ENCODE measurements around the gene ARPC2. TPM values are rescaled to one million over a fixed set of nuclear protein-coding genes. Genes with fewer than 3 reads are reported as not detected.

The ARPC2 gene
- total RNA-seq, 1 donor from 2014 or later: 135 TPM

- H3K27ac ChIP-seq (replicated peaks): peak overlapping the region; percentile 97
- H3K36me3 ChIP-seq: no peaks in the 10 kb centered on the region
- no peak for TF ChIP-seq CTCF (IDR thresholded peaks at IDR 0.05; ENCODE audit: borderline replicate concordance)
- H3K9me3 ChIP-seq (replicated peaks): no peaks in the 10 kb centered on the region
- peak overlapping the region; percentile 96 for H3K4me3 ChIP-seq
- H3K27me3 ChIP-seq (ENCODE audit: low read depth): no peaks in the 10 kb centered on the region
- DNase-seq: peak; percentile 54
- intact Hi-C loops (cut with micrococcal nuclease): no loop called here
- peaks cover 66% of the 10 kb centered on the region for H3K4me1 ChIP-seq
Observed at GRCh38 chr2:218217360-218218267, 625 bp downstream of the ARPC2 start.

GRCh38 chr2:218218268-218219185 is 1.5 kb downstream of the ARPC2 start:
- no peaks in the 10 kb centered on the region for H3K9me3 ChIP-seq (replicated peaks)
- H3K27ac ChIP-seq (replicated peaks): peak overlapping the region; percentile 97
- no peak for TF ChIP-seq CTCF (IDR thresholded peaks at IDR 0.05; ENCODE audit: borderline replicate concordance)
- no peaks in the 10 kb centered on the region for H3K27me3 ChIP-seq (ENCODE audit: low read depth)
- intact Hi-C loops (cut with micrococcal nuclease): no loop called here
- peak overlapping the region; percentile 96 for H3K4me3 ChIP-seq
- DNase-seq: no peak
- H3K36me3 ChIP-seq: no peaks in the 10 kb centered on the region
- H3K4me1 ChIP-seq: peaks cover 75% of the 10 kb centered on the region

- no peak for DNase-seq
- H3K27me3 ChIP-seq (ENCODE audit: low read depth): no peaks in the 10 kb centered on the region
- intact Hi-C loops (cut with micrococcal nuclease): no loop called here
- no peak overlapping the region for H3K27ac ChIP-seq (replicated peaks)
- H3K4me3 ChIP-seq: peak overlapping the region; percentile 96
- TF ChIP-seq CTCF (IDR thresholded peaks at IDR 0.05; ENCODE audit: borderline replicate concordance): no peak
- no peaks in the 10 kb centered on the region for H3K9me3 ChIP-seq (replicated peaks)
- H3K36me3 ChIP-seq: peaks cover 8% of the 10 kb centered on the region
- H3K4me1 ChIP-seq: peaks cover 88% of the 10 kb centered on the region
Observed at GRCh38 chr2:218219934-218220333, 2.9 kb downstream of the ARPC2 start.

GRCh38 chr2:218221000-218221399 is 4.0 kb downstream of the ARPC2 start:
- peaks cover 18% of the 10 kb centered on the region for H3K36me3 ChIP-seq
- TF ChIP-seq CTCF (IDR thresholded peaks at IDR 0.05; ENCODE audit: borderline replicate concordance): no peak
- no peak overlapping the region for H3K4me3 ChIP-seq
- DNase-seq: no peak
- H3K4me1 ChIP-seq: peaks cover 96% of the 10 kb centered on the region
- no peak overlapping the region for H3K27ac ChIP-seq (replicated peaks)
- H3K9me3 ChIP-seq (replicated peaks): no peaks in the 10 kb centered on the region
- intact Hi-C loops (cut with micrococcal nuclease): no loop called here
- no peaks in the 10 kb centered on the region for H3K27me3 ChIP-seq (ENCODE audit: low read depth)

GRCh38 chr2:218223046-218223445 is 6.1 kb downstream of the ARPC2 start:
- intact Hi-C loops (cut with micrococcal nuclease): no loop called here
- Histone ChIP-seq H3K4me3 (no peak overlapping the region), H3K9me3 (replicated peaks) (no peaks in the 10 kb centered on the region), H3K27me3 (ENCODE audit: low read depth) (no peaks in the 10 kb centered on the region), H3K36me3 (peaks cover 39% of the 10 kb centered on the region), H3K27ac (replicated peaks) (no peak overlapping the region), H3K4me1 (peaks cover 79% of the 10 kb centered on the region)
- no peak for TF ChIP-seq CTCF (IDR thresholded peaks at IDR 0.05; ENCODE audit: borderline replicate concordance)
- no peak for DNase-seq
